HG02981 (cell line): Measurements from ENCODE around the gene TTLL10.

Source experiments
- ATAC-seq: cut with Tn5 transposase; IDR thresholded peaks from one replicate; pipeline ENCODE4 v1.9.1; 2021; ENCODE audit warnings: mild to moderate bottlenecking, moderate library complexity; ENCODE audit not compliant: unreplicated experiment

TTLL10 gene

GRCh38 chr1:1203561-1204424 is 30.1 kb downstream of the TTLL10 start:
- ATAC-seq, result no peak

- no peak for ATAC-seq
These were observed 30.8 kb downstream of the TTLL10 start for GRCh38 chr1:1204425-1204920.

- no peak for ATAC-seq
These were observed 31.5 kb downstream of the TTLL10 start for GRCh38 chr1:1204998-1205768.

- ATAC-seq, result no peak
These were observed 32.2 kb downstream of the TTLL10 start for GRCh38 chr1:1205769-1206375.

GRCh38 chr1:1206376-1206965 is 32.8 kb downstream of the TTLL10 start, which contains the start of gene TNFRSF18:
Gene TNFRSF18 (minus strand): TSS chr1:1206592. CDS start chr1:1206571, 21 bp downstream.
- no peak for ATAC-seq

GRCh38 chr1:1206966-1207531 is 33.4 kb downstream of the TTLL10 start:
- ATAC-seq, result no peak

- ATAC-seq, result no peak
These were observed 33.9 kb downstream of the TTLL10 start for GRCh38 chr1:1207571-1207892.

- no peak for ATAC-seq
These were observed 35.2 kb downstream of the TTLL10 start for GRCh38 chr1:1208713-1209433.

- ATAC-seq, result no peak
These were observed 37.3 kb downstream of the TTLL10 start for GRCh38 chr1:1210726-1211540.

GRCh38 chr1:1211541-1212441 is 38.1 kb downstream of the TTLL10 start:
- no peak for ATAC-seq

- ATAC-seq, result no peak
These were observed 39.2 kb downstream of the TTLL10 start for GRCh38 chr1:1212780-1213344.

GRCh38 chr1:1213345-1214265 is 39.9 kb downstream of the TTLL10 start, which contains the start of gene TNFRSF4:
Gene TNFRSF4 (minus strand): TSS chr1:1214153. CDS start chr1:1214127, 26 bp downstream.
- no peak for ATAC-seq

GRCh38 chr1:1215080-1215676 is 41.5 kb downstream of the TTLL10 start:
- no peak for ATAC-seq

- ATAC-seq, result no peak
These were observed 42.4 kb downstream of the TTLL10 start for GRCh38 chr1:1215881-1216605.

- no peak for ATAC-seq
These were observed 43.3 kb downstream of the TTLL10 start for GRCh38 chr1:1216770-1217620.
